Neural progenitor cell (in vitro differentiated cells): ENCODE results near the gene ARHGAP42.

Source experiments
- EZH2 ChIP-seq: fragments of 200-600 bp; sonication (generic); IDR thresholded peaks from 2 replicates; pipeline ENCODE4 v1.6.1; 2017; ENCODE audit warnings: antibody characterized with exemption, mild to moderate bottlenecking, moderate library complexity
- TF ChIP-seq, protein P1 (sequence below): fragments of 200-600 bp; sonication (generic); IDR thresholded peaks from 2 replicates; pipeline ENCODE4 v1.5.1; 2017; ENCODE audit warnings: antibody characterized with exemption, mild to moderate bottlenecking

DNA sequence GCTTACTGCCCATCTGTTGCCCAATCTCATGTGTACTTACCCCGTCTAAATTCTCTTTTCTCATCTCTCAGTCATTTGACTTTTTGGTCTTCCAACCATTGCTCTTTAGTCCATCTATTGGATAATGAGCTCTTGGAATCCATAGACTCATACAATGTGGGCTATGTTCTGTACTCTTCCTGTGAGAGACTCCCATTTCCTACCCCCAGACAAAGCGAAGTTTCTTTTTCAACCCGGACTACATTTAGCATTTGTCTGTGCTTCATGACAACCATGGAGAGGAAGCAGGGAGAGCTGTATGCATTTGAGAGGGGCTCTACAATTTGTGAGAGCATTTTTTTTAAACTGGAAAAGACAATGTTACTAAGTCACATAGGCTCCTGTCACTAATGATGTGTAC is 4.0 kb upstream of the ARHGAP42 start:
- no peak for TF ChIP-seq EZH2
- TF ChIP-seq, protein P1, sequence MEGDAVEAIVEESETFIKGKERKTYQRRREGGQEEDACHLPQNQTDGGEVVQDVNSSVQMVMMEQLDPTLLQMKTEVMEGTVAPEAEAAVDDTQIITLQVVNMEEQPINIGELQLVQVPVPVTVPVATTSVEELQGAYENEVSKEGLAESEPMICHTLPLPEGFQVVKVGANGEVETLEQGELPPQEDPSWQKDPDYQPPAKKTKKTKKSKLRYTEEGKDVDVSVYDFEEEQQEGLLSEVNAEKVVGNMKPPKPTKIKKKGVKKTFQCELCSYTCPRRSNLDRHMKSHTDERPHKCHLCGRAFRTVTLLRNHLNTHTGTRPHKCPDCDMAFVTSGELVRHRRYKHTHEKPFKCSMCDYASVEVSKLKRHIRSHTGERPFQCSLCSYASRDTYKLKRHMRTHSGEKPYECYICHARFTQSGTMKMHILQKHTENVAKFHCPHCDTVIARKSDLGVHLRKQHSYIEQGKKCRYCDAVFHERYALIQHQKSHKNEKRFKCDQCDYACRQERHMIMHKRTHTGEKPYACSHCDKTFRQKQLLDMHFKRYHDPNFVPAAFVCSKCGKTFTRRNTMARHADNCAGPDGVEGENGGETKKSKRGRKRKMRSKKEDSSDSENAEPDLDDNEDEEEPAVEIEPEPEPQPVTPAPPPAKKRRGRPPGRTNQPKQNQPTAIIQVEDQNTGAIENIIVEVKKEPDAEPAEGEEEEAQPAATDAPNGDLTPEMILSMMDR, result no peak
